Gastrocnemius medialis (tissue), 4 donors: ENCODE results near the gene KCND3.

Experiments
- POLR2A ChIP-seq, 2 donors: fragments of 450-650 bp; IDR thresholded peaks; one replicate each; pipeline ENCODE4 v1.6.1; 2017; ENCODE audit warnings: antibody characterized with exemption in 2 of 2, mild to moderate bottlenecking in 2 of 2, moderate library complexity in 2 of 2
- TF ChIP-seq, protein P1 (sequence below), 5 experiments: fragments of 450-650 bp in 3 of 5; fragments of 200-600 bp in 2 of 5; sonication (generic) in 2 of 5; IDR thresholded peaks in 4 of 5; conservative IDR thresholded peaks in 1 of 5; 1 replicate in 4 of 5; 2 replicates in 1 of 5; pipeline ENCODE4 v1.5.1; 2016 to 2019; ENCODE audit warnings: antibody characterized with exemption in 5 of 5, mild to moderate bottlenecking in 3 of 5, moderate library complexity in 3 of 5

DNA sequence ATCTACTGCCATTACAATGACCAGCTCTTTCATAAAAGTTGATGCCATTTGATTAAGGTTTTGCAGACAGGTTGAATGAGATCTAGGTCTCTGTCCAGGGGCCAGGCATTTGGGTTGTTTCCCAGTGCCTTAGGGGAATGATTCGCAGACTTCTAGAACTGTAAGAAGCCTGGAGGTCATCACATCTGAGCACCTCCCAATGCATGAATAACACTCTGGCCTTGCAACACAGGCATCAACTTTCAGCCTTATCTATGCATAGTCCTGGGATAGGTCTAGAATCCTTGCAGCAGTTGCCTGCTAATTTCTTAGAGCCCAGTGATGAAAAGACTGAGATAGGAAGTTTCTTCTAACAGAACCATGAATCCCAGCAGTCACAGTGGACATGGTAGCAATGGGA lies 44.8 kb upstream of the KCND3 start:
- TF ChIP-seq, protein P1, sequence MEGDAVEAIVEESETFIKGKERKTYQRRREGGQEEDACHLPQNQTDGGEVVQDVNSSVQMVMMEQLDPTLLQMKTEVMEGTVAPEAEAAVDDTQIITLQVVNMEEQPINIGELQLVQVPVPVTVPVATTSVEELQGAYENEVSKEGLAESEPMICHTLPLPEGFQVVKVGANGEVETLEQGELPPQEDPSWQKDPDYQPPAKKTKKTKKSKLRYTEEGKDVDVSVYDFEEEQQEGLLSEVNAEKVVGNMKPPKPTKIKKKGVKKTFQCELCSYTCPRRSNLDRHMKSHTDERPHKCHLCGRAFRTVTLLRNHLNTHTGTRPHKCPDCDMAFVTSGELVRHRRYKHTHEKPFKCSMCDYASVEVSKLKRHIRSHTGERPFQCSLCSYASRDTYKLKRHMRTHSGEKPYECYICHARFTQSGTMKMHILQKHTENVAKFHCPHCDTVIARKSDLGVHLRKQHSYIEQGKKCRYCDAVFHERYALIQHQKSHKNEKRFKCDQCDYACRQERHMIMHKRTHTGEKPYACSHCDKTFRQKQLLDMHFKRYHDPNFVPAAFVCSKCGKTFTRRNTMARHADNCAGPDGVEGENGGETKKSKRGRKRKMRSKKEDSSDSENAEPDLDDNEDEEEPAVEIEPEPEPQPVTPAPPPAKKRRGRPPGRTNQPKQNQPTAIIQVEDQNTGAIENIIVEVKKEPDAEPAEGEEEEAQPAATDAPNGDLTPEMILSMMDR (IDR thresholded peaks at IDR 0.05 in 4 of 5, conservative IDR thresholded peaks at IDR 0.05 in 1 of 5), result no peak
- TF ChIP-seq POLR2A (IDR thresholded peaks at IDR 0.05), result no peak
